Stimulated activated CD4-positive, alpha-beta T cell treated with anti-CD3 and anti-CD28 coated beads, Interleukin-4, amount 100 ng/mL, for 24 hours (primary cell): ENCODE data around the gene RPL10.
A peak's percentile ranks its signal among the peaks of the same experiment; 100 is the strongest.

ENCODE experiments used
- DNase-seq: peaks from one replicate; pipeline ENCODE4 v3.0.0-alpha.2; 2020

RPL10 gene

DNA sequence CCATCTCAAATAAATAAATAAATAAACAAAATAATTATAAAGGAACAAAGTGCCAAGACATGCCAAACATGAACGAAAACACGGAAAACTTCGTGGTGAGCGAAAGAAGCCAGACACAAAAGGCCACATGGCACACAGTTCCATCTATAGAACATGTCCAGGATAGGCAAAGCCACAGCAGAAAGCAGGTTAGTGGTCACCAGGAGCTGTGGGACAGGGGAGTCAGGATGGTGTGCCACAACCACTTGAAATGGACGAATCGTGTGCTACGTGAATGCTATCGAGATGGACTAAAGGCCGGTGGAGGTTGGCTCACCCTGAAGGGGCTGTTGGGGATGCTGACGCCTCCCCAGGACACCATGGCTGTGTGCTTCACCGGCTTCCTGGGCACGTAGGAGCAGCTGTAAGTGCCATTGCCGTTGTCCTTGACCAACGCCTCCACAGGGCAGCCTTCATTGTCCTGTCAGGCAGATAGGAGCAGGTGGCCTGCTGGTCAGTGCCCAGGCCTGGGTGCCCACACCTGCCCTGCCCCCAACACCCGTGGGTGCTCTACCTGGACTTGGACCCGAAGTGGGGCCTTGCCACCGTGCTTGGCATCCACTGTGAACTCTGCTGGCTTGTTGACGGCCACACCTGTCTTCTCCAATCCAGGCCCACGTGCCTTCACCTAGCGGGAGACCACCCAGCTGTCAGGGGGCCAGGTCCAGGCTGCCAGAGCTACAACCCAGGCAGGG lies 34.3 kb upstream of the RPL10 start:
- no peak for DNase-seq

DNA sequence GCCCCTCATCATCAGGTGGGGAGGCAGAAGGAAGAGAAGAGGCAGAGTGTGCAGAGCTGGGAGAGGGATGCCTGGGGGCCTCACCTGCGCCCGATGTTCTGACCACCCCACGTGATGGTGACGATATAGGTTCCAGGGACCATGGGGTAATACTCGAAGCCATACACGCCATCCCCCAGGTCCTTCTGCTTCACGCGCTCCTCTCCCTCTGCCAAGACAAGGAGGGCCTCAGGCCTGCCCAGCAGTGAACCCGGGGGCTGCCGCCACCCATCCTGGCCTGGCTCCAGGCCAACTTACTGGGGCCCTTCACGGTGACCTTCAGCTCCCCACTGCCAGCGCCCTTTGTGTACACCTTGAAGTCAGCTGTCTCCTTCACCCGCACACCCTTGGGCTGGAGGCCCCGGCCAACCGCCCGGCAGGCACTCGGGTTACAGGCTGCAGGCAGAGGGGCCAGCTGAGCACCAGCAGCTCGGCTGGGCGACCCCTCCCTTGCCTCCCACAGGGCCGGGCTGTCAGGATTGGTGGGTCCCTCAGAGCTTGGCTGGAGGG lies 33.1 kb upstream of the RPL10 start:
- no peak for DNase-seq

DNA sequence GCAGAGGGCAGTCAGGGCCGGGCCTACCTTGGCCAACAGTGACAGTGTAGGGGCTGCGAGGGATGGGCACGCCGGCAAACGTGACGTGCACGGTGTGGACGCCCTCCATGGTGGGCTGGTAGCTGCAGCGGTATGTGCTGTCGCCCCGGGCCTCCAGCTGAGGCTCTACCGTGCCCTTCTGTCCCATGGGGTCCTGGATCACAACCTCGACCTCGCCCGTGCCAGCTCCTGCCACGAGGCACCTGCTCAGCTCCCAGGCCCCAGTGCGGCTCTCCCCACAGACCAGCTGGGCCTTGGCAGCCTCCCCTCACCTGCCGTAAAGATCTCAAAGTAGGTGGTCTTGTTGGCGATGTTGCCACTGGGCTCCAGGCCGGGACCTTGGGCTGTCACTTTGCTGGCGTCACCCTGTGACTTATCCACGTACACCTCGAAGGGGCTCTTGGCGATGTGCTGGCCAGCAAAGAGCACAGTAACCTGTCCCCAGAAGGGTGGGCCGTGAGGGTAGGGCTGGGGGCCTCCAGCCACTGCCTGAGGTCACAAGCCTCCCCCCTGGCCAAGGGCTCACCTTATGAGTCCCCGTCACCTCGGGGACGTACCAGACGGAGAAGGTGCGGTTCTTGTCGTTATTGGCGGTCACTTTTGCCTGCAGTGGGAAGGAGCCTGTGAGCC lies 32.0 kb upstream of the RPL10 start:
- no peak for DNase-seq

DNA sequence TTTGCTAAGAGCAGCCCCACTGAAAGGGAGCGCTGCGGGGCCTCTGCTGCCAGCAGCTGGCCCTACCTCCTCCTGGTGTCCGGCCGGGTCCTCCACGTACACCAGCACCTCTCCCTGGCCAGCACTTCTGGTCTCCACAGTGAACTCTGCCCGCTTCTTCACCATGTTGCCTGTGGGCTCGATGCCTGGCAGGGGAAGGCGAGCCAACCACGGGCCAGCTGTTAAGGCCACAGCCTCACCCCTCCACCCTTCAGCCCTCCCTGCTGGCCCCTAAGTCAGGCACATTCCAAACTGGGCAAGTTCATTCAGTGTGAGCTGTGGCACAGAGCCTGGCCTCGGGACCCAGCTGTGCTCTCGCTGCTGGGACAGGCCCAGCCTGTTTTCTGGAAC lies 31.5 kb upstream of the RPL10 start:
- no peak for DNase-seq

DNA sequence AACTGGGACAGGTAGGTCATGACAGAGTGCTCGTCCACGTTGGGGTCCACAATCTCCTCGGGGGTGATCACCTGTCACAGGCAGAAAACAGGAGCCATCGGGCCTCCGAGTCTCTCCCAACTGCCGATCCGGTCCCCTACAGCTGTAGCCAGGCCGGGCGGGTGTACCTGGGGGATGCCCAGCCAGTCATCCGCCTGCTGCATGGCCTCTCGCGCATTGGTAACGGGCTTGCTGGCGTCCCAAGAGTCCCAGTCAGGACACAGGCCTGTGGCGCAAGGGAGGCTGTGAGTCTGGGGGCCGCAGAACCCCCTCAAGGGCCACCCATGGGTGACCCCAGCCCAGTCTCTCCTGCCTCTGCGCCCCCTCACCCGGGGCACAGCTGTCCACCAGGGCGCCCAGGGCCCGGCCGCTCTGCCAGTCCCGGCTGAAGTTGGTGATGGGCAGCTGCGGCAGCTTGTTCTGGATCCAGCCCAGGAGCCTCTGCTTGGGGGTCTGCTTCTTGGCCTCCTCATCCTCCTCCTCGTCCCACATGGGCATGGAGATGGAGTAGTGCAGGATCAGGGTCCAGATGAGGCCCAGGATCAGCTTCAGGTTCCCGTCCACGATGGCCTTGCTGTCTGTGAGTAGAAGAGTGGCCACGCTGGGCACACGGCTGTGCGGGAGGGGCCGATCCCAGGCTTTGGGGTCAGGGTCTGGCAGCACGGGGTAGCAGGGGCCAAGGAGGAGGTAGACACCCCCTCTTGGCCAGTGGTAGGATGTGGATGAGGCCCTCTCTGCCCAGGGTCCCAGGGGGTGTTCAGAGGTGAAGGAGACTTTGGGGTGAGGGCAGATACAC lies 30.5 kb upstream of the RPL10 start:
- no peak for DNase-seq

DNA sequence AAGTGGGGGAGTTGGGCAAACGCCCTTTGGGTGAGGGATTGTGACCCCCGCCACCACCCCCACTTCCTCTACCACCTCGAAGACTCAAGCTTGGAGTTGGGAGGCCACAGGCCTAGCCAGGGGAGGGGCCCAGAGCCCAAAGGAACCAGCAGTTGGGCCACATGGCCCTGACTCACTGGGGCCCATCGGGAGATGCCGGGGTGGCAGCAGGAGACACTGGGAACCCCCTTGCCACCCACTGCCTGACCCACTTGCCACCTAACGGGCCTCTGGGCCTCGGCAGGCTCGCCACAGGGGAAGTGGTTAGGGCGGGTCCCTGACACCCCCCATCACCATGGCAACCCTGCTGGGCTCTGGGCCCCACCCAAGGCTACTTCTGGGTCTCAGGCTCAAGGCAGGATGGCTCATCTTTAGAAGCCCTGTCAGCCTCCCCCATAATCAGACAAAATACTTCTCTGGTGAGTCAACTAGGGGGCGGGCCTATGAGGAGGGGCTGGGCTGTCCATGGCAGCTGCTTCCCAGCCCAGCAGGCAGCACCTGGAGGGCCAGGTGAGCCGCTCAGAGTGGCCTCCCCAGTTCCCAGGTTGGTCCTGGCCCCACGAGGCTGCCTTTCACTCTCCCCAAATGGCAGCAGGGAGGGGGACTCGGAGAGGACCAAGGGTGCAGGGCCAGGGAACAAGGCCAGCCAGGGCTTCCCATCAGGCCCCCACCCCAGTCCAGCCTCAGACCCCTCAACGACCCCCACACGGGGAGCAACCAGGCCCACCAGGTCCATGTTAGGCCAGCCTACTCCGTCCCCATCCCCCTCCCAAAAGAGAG lies 29.3 kb upstream of the RPL10 start:
- peak; percentile 92 for DNase-seq

DNA sequence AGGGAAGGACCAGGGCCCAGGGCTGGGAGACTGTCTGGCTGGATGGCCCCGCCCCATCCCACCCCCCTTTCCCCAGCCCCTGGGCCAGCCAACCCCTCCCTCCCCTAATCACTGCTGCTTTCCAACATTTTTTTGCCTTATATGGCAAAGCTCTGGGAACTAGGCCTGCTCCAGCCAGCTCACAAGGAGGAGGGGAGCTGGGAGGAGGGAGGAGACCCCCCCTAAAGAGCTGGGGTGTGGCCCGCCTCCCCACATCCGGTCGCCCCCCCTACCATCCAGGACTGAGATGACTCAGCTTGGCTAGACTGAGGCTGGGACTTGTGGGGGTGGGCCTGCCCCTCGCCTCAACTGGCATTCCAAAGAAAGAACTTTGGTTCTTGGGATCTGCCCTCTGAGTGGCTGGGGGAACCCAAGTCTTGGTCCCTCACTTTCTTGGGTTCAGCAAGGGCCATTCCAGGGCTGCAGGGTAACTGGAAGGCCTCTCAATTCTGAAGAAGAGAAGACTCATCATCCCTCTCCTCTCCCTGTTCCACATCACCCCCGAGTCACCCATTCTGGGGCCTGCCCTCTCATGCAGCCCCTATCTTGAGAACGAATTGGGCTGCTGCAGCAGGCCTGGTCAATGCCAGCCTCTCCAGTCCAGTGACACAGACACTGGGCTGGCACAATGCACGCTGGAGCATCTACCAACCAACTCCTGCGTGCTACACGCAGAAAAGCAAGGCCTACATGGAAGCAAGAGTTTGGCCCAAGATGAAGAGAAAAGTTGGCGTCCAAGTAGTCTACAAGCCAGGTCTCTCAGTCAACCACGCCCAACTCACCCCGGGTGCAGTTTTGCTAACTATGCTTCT lies 28.5 kb upstream of the RPL10 start:
- peak; percentile 66 for DNase-seq

DNA sequence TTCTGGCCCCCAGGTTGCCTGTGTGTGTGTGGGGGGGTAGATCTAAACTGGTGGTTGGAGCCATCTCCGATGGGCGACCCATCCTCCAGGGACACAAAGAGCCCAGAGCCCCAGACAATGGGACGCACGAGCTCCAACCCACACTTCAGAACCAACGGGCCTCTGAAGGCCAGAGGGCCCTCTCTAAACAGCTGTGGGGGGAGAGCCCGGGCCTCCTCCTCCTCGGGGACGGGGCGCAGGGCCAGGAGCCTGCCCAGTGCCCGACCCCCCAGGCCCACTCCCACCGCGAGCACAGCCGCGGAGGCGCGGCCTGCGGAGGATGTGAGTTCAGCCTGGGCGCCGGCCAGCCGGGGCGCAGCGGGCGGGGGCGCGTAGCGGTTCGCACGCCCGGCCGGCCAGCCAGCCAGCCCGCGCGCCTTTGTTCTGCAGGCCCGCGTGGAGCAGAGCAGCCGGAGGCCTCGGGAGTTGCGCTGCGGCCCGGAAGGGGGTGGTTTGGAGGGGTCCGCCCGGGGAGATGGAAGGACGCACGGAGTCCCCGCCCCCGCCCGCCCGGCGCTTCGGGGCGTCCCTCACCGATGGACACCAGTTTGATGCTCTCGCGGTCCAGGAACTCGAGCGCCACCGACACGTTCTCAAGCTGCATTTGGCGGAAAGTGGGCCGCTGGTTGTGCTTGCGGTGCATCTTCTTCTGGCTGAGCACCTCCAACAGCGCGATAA lies 27.7 kb upstream of the RPL10 start:
- no peak for DNase-seq

DNA sequence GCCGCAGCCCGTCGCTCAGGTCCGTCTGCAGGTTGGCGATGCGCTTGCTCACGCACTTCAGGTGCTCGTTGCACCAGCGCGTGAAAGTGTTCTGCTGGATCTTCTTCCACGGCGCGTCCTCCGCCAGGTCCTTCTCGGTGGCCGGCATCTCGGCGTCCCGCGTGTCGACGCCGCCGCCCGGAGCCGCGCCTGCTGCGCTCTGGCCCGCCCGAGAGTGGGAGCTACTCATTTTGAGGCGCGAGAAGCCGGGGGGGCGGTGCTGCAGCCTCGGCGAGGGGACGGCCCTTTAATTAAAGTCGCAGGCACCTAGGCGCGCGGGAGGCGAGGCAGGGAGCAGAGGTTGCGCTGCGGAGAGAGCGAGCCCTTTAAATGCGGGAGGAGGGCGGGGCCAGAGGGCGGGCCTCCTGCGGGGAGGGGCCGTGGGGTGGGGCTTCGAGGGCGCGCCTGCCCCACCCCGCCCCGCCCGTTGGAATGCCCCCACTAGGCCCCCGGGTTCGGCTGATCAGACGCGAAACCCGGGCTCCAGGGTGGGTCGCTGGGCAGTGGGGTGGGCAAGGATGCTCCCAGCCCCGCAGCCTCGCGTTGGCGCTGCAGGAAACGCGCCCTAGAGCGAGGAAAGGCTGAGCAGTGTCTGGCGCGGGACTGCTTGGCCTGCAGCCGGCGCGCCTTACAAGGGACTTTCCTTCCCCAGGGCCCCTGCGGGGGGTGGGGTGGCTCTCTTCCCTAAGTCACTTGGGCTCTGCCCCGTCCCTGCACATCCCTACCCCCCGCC lies 27.0 kb upstream of the RPL10 start:
- peak; percentile 92 for DNase-seq

DNA sequence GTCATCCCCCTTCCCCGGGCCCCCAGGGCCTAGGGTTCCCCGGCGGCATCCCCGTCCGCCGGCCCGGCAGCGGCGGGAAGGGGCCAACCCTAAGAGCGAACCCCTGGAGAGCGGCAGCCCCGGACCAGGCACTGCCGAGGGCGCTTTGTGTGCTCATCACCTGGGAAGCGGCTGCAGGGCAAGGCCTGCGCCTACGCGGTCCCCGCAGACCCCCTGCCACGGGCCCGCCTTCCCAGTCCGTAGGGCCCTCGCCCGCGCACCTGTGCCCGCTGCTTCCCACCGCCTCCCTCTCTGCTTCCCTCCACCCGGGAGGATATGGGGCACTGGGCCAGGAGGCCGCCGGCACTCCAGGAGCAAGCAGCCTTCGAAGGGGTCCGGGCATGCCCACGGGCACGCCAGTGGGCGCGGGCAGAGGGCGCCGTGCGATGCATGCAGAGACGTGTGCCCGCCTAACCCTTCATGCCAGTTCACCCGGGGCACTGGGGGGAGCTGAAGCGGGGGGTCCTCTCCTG lies 26.3 kb upstream of the RPL10 start:
- no peak for DNase-seq

DNA sequence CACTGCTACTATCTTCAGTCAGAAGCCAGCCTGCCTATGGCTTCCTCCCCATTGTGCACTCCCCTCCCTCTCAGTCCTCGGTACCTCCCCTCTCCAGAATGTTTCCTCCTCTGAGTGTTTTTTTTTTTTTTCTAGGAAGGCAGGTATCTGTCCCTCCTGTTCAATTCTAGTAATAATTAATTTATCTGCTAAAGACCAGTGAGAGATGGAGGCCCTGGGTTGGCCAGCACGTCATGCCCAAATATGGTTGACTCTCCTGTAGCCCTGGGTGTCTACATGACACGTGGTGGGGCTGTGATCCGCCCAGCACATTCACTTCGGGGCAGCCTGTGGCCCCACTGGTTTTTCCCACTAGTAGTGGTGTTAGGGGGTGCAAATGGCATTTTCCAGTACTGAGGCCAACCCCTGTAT lies 25.6 kb upstream of the RPL10 start:
- peak; percentile 32 for DNase-seq

DNA sequence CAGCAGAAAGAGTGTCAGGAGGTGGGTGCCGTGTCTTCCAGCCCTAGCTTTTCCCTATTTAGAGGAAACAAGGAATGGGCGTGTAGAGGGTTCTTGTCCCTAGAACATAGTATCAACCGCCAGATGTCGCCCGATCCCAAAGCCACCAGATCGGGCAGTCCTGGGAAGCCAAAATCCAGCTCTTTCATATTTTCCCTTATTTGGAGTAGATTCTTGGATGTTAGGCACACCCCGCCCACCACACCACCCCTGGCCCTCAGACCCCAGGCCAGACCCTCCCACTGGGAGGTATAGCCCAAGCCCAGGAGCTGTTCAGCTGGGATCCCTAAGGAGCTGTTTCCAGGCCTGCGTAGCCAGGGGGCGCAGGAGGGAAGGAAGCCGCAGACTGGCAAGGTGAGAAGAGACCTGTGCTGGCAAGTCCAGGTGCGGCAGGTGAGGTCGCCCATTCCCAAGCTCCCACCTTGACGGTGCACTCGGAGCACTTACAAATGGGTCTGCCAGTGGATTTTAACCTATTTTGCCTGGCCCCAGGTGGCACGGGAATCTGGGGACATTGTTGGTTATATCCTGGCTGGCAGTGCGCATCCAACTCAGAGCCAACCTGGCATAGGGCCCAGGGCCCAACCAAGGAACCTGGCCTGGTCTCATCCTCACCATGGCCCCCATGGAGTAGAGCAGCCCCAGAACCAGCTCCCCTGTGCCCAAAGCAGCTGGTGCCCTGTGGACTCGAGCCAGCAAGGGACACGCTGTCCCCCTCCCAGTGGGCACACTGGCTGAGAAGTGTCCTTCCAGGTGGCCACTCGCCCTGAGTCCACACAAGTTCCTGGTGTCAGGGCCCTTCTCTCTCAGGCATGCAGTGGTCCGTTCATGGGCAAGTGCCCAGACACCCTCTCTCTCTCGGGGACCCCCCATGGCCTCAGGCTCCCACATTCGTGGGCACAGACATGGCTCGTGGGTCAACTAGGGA lies 24.6 kb upstream of the RPL10 start:
- no peak for DNase-seq

DNA sequence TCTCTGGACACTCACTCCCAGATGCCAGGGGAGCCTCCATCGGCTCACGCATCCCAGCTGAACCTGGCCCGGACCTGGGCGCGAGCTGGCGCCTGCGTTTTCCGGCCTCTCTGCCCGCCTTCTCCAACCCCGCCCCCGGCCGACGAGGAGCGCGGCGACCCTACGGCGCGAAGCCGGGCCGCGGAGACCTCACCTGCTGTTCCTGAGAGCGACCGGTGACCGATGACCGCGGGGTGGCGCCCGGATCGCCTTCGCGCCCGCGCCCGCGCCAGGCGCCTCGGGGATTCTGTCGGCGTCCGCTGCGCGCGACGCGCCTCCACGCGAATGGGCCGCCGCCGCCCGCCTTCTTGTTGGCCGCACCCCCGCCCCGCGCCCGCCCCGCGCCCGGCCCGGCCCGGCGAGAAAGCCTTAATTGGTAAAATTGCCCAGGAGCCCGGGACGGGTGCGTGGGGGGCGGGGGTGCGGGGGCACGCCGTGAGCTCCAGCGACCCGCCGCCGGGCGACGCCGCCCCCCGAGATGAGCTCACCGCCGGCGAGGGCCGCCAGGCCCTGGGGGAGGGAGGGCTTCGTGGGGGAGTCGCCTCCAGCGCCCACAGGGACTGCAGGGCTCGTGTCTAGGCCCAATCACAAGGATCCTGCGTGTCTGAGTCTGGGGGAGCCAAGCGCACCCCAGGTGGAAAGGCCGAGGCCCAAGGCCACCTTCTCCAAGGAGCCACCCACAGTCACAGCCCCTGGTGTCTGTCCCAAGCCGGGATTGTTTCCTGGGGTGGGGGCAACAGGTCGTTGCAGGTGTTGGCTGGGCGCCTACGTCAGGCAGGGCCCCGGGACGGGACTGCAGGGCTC lies 23.6 kb upstream of the RPL10 start, which contains the start of gene FLNA:
Gene FLNA (minus strand): TSS at position 322 of the 843 bp plus-strand sequence. CDS start 3,389 bp downstream, outside the sequence.
- peak; percentile 18 for DNase-seq

DNA sequence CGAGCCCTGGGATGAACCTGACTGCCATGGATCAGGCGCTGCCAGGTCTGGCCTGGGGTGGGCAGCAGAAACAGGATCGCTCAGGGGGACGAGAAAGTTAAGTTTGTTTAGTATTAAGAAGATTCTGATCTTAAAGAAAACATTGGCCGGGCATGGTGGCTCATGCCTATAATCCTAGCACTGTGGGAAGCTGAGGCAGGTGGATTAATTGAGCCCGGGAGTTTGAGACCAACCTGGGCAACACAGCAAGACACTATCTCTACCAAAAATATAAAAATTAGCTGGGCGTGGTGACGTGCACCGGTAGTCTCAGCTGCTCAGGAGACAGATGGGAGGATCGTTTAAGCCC lies 23.0 kb upstream of the RPL10 start:
- no peak for DNase-seq

DNA sequence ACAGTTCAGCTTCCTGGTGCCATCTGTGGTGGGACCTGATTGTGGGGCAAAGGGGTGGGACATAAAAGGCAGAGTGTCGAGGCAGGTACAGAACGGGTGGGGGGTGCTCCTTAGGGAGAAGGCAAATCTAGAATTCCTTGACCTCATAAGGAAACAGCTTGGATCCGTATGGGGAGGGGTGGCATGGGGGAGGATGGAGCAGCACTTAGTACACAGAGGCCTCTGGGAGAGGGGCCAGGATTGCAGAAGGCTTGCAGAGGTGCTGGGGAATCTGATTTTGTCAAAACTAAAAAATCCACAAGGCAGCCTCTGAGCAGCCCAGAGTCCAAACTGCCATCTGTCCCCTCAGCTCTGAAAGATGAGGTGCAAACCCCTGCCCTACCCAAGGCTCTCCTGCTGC lies 21.4 kb upstream of the RPL10 start:
- no peak for DNase-seq

DNA sequence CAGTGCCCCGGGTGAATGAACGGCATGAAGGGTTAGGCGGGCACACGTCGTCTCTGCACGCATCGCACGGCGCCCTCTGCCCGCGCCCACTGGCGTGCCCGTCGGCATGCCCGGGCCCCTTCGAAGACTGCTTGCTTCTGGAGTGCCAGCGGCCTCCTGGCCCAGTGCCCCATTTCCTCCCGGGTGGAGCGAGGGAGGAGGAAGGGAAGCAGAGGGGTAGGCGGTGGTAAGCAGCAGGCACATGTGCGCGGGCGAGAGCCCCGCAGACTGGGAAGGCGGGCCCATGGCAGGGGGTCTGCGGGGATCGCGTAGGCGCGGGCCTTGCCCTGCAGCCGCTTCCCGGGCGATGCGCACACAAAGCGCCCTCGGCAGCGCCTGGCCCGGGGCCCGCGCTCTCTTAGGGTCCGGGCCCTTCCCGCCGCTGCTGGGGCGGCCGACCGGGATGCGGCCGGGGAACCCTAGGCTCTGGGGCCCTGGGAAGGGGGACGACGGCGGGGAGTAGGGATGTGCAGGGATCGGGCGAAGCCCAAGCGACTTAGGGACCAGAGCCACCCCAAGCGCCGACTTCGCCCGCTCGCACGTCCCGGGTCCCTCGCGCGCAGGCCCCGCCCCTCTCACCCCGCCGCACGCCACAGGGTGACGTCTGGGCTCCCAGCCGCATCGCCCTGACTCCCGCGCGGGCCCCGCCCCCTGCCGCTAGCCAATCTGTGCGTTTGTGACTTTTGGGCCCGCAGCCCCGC lies 19.9 kb upstream of the RPL10 start:
- peak; percentile 24 for DNase-seq
